SK-N-MC (cell line): Measurements from ENCODE around the gene STYX.

Experiments
- EZH2 ChIP-seq: fragments of 200-600 bp; sonication (generic); IDR thresholded peaks from one replicate; pipeline ENCODE4 v1.6.1; 2017; ENCODE audit warnings: antibody characterized with exemption
- POLR2AphosphoS5 ChIP-seq: IDR thresholded peaks from 2 replicates; pipeline ENCODE4 v1.6.1; 2012; ENCODE audit warnings: mild to moderate bottlenecking, low read depth, low read length, borderline replicate concordance

DNA sequence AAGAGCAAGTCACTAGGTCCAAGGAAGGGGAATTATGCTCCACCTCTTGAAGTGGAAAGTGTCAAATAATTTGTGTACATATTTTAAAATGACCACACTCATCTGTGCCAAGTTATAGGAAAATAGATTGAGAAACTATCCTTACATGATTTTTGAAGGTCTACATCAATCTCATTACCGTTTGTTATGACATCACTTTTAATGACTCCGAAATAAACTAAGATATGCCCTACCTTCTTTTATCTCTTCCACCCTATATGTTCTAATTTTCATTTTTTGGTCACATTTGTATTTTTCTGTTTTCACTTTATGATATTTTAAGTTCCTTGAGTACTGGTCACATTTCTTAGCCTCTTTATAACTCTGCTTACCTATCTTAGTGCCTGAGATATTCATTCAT is 26.3 kb upstream of the STYX start:
- no peak for TF ChIP-seq EZH2
- no peak for TF ChIP-seq POLR2AphosphoS5
